Uterus (tissue), 2 donors: ENCODE data around the gene APC.

Experiments used
- POLR2A ChIP-seq, 2 donors: fragments of 450-650 bp; IDR thresholded peaks; one replicate each; pipeline ENCODE4 v1.6.1; 2016; ENCODE audit warnings: antibody characterized with exemption in 2 of 2, mild to moderate bottlenecking in 1 of 2, moderate library complexity in 1 of 2
- TF ChIP-seq, protein P1 (sequence below), 4 experiments: fragments of 200-600 bp in 2 of 4; fragments of 450-650 bp in 2 of 4; sonication (generic) in 2 of 4; IDR thresholded peaks; one replicate each; pipeline ENCODE4 v1.5.1; 2016 to 2019; ENCODE audit warnings: antibody characterized with exemption in 4 of 4, mild to moderate bottlenecking in 2 of 4, moderate library complexity in 1 of 4

DNA sequence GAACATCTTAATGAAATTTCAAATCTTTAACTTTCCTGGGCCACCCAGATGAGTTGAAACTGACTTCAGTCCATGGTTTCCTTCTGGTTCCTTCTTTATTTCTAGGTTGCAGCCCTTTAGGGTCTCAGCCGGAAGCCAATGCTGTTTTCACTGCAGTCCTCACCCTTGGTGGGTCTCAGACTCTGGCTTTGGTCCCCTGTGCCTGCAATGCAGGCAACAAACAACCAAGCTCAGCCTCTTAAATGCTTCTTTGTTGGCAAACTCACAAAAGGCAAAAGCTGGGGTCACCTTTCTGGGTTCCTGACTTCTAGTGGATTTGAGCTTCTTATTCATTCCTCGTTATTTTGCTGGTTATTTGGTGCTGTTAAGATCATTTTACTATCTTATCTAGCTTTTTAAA, 19.3 kb upstream of the APC start:
- TF ChIP-seq, protein P1, sequence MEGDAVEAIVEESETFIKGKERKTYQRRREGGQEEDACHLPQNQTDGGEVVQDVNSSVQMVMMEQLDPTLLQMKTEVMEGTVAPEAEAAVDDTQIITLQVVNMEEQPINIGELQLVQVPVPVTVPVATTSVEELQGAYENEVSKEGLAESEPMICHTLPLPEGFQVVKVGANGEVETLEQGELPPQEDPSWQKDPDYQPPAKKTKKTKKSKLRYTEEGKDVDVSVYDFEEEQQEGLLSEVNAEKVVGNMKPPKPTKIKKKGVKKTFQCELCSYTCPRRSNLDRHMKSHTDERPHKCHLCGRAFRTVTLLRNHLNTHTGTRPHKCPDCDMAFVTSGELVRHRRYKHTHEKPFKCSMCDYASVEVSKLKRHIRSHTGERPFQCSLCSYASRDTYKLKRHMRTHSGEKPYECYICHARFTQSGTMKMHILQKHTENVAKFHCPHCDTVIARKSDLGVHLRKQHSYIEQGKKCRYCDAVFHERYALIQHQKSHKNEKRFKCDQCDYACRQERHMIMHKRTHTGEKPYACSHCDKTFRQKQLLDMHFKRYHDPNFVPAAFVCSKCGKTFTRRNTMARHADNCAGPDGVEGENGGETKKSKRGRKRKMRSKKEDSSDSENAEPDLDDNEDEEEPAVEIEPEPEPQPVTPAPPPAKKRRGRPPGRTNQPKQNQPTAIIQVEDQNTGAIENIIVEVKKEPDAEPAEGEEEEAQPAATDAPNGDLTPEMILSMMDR (IDR thresholded peaks at IDR 0.05), result no peak
- TF ChIP-seq POLR2A (IDR thresholded peaks at IDR 0.05), result no peak
